ENCODE measurements around the gene PHEX.

GRCh38 chrX:22040184-22040583, 8.1 kb downstream of the PHEX start:
- TF ChIP-seq, protein P1, sequence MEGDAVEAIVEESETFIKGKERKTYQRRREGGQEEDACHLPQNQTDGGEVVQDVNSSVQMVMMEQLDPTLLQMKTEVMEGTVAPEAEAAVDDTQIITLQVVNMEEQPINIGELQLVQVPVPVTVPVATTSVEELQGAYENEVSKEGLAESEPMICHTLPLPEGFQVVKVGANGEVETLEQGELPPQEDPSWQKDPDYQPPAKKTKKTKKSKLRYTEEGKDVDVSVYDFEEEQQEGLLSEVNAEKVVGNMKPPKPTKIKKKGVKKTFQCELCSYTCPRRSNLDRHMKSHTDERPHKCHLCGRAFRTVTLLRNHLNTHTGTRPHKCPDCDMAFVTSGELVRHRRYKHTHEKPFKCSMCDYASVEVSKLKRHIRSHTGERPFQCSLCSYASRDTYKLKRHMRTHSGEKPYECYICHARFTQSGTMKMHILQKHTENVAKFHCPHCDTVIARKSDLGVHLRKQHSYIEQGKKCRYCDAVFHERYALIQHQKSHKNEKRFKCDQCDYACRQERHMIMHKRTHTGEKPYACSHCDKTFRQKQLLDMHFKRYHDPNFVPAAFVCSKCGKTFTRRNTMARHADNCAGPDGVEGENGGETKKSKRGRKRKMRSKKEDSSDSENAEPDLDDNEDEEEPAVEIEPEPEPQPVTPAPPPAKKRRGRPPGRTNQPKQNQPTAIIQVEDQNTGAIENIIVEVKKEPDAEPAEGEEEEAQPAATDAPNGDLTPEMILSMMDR (IDR thresholded peaks at IDR 0.05) = no peak
- no peak for TF ChIP-seq POLR2A (IDR thresholded peaks at IDR 0.05)

Measured in adrenal gland (tissue), 5 donors.